HTR-8/SVneo (cell line): Measurements from ENCODE around the gene DLG5.

ENCODE experiments used
- DNase-seq: peaks from one replicate; pipeline ENCODE4 v3.0.0; 2011; ENCODE audit warnings: low spot score, mixed read lengths; ENCODE audit not compliant: insufficient read length
- FAIRE-seq: peaks from 2 replicates; lab custom pipeline; 2011; peaks lifted over from hg19 to GRCh38; lab: Jason Lieb, UNC

The DLG5 gene

DNA sequence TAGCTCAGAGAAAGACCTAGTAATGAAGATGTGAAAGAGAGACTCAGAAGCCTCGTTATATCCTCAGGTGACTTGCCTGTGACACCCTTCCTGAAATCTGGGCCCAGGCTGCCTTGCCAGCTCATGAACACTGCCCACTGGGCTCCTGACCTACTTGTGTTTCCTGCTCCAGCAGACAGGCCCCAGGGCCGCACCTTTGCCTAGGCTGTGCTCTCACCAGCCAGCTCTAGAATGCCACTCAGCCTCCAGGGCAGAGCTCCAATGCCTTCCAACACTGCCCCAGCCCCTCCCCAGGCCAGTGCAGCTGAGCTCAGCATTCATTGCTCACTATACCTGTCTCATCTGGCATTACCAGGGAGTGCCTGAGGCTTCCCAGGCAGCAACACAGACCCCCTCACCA is 94.3 kb downstream of the DLG5 start:
- FAIRE-seq (no peak), DNase-seq (no peak)

DNA sequence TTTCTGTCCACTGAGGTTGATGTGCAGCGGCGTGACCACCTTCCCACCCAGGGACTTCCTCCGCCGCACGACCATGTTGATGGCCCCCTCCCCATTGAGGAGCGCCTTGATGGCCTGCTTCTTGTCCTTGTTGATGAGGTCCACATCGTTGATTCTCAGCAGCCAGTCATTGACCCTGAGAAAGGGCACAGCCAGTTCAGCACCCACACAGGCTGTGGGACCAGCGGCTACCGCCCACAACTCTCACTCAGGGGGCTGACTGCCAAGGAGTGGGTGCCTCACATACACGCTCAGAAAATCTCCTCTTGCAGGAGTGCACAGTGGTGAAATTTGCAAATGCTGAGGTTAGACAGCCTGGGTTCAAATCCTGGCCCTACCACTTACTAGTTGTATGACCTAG is 97.2 kb downstream of the DLG5 start:
- DNase-seq (no peak), FAIRE-seq (no peak)

DNA sequence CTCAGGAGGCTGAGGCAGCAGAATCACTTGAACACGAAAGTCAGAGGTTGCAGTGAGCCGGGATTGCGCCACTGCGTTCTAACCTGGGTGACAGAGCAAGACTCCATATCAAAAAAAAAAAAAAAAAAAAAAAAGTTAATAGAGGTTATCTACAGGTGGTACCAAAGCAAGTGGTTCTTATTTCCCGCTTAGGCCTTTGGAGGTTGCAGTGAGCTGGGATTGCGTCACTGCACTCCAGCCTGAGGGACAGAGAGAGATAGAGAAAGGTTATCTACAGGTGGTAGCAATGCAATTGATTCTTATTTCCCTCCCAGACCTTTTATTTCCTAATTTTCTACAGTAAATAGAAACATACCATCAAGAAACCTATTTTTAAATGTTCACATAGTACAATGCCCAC is 98.2 kb downstream of the DLG5 start:
- no peak for DNase-seq
- FAIRE-seq: no peak

DNA sequence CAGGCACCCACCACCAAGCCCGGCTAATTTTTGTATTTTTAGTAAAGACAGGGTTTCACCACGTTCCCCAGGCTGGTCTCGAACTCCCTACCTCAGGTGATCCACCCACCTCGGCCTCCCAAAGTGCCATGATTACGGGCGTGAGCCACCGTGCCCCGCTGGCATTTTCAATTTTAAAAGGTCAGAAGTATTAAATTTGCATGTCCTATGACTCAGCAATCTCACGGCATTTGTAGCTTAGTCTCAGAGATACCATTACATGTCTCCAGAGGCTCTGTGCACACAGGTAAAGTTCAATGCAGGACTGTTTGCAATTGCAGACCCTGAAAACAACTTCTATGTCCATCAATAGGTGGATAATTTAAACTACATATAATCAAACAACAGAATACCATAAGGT is 99.2 kb downstream of the DLG5 start:
- no peak for DNase-seq
- no peak for FAIRE-seq

DNA sequence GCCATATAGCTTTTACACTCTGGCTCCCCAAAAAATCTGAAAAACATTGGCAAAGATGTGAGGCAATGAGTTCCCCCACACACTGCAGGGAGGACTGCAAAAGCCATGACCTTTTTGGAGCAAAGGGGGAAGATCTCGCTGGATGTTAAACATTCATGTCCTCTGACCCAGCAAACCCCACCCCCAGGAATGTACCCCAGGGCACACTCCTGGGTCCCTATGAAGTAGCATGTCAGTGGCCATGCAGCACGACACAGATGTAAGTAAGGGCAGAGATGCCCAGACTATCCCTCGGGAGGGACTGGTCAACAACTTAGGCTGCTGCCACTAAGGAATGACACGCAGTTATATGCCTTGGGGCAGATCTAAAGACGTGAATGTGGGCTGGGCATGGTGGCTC is 100.6 kb downstream of the DLG5 start:
- DNase-seq (no peak), FAIRE-seq (no peak)

DNA sequence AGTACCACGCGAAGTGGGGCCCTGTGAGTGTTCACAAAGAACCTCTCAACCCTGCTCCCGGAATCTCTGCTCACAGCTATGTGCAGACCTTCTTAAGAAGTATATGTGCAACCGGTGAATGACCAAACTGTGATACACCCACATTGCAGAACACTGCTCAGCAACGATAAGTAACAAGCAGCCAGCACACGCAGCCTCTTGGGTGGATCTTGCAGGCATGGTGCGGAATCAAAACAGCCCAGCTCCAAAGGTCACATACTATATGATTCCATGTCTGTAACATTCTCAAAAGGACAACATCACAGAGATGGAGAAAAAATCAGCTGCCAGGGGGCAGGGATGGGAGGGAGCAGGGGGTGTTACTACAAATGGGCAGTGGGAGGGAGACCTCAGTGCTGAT is 101.6 kb downstream of the DLG5 start:
- FAIRE-seq (no peak), DNase-seq (no peak)

DNA sequence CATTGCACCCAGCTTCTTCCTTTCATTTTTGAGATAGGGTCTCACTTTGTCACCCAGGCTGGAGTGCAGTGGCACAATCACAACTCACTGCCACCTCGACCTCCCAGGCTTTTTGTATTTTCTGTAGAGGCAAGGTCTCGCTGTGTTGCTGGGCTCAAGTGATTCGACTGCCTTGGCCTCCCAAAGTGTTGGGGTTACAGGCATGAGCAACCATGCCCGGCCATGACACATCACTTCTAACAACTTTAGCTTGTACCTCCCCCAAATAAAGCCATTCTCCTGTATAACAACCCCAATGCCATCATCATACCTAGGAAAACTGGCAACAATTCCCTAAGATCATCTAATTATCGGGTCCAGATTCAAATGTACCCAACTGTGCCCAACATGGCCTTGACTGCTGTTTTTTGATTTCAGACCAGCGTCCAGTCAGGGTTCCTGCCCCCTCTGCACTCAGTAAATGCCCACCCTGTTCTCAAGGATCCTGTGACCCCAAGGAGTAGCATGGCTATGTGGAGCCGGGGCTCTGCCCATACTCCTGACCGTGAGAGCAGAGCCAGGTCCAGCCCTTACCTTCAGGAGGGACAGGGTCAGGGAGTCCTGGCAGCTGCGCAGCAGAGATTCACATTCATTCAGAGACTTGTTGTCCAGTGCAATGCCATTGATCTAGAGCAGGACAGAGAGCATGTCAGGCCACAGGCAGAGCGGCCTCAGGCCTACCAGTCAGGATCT is 102.6 kb downstream of the DLG5 start:
- no peak for DNase-seq
- FAIRE-seq: no peak

DNA sequence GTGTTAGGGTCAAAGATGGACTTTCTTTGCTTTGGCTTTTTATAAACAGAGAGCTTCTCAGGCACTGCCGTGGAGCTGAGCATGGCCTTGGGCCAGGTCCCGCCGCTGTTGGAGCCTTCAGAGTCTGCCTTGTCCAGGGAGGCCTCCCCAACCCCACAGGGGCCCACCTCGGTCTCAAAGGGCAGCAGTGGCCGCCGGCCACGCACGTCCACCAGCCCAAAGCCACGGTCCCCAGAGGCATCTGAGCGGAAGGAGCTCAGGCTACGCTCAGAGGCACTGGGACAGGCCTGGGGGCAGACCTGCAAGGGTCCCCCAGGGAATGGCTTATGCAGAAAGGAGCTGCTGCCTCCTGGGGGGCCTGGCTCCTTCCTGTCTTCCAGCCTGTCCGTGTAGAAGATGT is 105.0 kb downstream of the DLG5 start:
- FAIRE-seq (no peak), DNase-seq (no peak)

DNA sequence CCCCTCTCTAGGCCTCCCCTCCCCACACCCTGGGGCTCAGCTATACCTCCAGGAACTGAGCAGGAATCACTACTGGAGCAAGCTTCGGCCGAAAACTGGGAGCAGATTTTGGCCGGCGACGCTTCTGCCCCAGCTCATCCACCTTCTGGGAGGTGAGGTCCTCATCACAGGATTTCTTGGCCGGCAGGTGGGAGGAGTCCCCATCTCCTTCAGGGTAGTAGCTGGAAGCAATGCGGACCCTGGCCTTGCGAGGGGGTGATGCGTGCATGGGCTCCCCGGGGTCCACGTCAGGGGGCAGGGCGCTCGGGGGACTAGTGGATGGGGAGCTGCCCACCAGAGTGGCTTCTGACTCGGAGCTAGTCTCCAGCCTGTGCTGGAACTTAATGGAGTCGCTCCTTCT is 105.5 kb downstream of the DLG5 start:
- FAIRE-seq: no peak

DNA sequence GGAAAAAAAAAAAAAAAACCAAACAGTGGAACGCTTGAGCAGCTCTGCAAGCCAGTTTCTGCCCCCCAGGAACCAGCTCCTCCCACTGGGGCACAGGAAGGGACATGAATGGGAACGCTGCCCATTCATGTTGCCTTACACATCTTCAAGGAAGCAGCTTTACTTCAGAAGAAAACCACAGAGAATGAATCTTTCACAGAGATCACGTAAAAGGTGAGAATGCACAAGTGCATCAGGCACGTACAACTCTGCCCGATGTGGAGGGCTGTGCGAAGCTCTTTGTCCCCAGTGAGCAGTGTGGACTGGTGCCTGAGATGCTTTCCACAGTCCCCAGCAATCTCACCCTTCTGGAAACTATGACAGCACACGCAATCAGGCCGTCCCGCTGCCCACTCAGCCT is 106.2 kb downstream of the DLG5 start:
- FAIRE-seq (no peak), DNase-seq (no peak)

More for the DNA sequence above, 105.5 kb downstream of the DLG5 start:
- DNase-seq: no peak

DNA sequence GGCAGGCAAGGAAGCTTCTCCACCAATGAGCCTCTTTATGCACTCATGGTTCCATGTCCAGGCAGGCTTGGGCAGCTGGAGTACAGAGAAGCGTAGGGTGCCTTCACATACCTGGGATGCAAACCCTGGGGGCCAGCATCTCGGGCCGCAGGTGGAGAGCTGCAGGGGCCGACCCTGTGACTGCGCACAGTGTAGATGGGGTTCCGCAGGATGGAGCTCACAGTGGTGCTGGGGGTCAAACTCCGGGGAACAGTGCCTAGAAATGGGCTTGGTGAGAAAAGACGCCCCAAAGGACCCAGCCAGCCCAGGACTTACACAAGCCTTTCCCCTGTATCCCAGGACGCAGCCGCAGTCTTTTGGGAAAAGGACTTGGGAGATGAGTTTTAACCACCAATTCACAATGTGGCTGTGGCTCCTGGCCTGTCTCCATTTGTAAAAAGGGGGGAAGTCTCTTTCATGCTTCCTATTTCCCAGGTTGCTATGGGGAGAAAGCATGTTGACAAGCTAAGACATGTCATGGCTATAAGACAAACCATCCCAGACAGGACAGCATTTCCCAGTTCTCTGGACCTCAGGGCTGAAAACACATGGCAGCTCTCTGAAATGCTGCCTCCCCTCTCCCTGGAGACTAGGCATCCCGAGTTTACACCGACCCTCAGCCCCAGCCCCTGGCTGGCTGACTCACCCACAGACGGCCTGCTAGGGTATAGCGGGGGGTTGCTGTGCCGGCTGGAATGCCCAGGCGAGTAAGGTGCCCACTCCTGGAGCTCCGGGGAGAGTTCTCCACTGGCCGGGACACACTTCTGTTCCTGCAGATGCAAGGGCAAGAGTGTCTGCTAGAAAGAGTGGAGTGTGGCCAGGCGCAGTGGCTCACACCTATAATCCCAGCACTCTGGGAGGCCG is 107.1 kb downstream of the DLG5 start:
- no peak for FAIRE-seq
- DNase-seq: no peak

DNA sequence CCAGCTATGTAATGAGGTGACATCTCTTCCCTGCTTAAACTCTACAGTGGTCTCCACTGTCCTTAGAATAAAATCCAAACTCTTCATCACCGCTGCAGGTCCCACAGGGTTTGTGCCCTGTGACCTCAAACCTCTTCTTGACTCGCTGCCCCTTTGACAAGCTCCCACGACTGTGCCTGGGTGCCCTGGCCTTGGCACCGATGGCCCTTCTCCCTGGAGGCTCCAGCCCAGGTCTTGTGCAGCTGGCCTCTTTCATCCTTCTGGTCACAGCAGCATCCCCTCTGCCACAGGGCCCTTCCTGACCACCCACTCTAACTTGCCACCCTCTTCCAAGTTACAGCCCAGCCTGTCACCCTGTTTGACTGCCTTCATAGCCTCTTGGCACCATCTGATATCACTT is 108.2 kb downstream of the DLG5 start:
- DNase-seq (no peak), FAIRE-seq (no peak)

DNA sequence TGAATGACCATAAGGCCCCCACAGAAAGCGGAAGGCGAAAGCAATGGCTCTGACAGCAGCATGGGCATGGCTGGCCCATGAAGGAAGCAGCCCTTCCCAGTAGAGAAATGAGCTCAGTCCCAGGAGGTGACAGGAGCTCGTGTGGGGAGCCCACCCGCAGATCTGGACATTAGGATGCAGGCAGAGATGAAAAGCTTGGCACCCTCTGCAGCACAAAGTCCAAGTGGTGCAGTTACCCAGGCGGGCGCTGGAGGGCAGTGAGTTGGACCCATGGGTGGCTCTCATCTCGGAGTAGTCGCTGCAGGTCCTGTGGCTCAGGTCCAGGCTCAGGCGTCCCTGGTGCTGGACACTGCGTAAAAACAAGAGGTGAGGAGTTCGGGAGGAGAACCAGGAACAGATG is 109.0 kb downstream of the DLG5 start:
- FAIRE-seq (no peak), DNase-seq (no peak)

DNA sequence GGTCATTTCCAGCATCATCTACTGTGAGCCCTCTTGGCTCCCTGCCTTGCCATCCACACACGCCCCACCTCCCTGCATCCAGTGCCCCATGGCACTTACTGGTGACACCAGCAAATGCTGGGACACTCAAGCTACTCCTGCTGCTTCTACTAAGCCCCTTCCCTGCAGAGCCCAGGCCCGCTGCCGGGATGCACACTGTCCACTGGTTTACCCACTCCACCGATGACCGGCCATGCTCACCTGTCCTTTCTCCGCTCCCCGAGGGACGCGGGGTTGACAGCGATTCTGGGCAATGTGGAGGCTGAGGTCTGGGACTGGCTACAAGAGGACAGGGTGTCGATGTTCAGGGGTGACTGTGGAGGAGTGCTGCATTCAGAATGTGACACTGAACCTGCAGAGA is 110.2 kb downstream of the DLG5 start:
- DNase-seq: no peak
- FAIRE-seq: no peak

DNA sequence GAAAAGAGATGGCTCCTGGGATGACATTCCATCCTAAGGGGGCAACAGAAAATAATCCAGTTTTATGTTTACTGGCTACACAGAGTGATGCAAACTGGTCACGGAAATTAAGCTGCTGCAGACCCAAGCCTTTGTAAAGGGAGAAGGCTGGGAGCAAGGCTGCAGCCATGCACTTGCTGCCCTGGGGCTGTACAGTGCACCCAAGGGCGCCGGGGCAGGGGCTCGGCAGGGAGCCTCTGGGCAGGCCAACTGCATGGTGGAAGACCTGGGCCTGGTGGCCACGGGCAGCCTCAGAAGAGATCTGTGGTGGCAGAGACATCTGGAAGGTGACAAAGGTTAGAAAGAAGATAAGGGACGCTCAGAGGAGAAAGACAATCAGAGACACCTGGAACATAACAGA is 113.8 kb downstream of the DLG5 start:
- FAIRE-seq (no peak), DNase-seq (no peak)

DNA sequence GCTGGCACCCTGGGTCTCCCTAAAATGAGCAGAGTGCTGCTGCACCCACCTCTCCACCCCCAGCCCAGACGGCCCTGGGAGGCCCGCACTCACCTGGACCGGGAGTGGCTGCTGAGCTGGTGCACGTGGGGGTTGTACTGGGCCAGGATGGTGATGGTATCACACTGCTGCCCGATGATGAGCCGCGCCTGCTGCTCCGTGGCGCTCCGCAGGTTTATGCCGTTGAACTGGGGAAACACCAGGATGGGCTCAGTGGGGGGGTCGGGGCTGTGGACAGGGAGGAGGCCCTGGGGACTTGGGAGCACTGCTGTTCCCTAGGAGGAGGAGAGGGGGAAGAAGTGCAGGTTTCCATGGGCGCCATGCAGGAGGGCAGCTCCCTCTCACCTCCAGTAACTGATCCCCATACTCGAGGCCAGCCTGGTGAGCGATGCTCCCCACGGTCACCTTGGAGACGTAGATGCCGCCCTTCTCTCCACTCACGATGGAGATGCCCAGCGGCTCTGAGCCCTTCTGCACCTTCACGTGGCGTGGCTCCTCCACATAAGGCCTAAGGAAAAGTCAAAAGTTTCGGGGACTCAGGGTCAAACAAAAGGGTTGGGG is 114.6 kb downstream of the DLG5 start:
- DNase-seq (no peak), FAIRE-seq (no peak)

DNA sequence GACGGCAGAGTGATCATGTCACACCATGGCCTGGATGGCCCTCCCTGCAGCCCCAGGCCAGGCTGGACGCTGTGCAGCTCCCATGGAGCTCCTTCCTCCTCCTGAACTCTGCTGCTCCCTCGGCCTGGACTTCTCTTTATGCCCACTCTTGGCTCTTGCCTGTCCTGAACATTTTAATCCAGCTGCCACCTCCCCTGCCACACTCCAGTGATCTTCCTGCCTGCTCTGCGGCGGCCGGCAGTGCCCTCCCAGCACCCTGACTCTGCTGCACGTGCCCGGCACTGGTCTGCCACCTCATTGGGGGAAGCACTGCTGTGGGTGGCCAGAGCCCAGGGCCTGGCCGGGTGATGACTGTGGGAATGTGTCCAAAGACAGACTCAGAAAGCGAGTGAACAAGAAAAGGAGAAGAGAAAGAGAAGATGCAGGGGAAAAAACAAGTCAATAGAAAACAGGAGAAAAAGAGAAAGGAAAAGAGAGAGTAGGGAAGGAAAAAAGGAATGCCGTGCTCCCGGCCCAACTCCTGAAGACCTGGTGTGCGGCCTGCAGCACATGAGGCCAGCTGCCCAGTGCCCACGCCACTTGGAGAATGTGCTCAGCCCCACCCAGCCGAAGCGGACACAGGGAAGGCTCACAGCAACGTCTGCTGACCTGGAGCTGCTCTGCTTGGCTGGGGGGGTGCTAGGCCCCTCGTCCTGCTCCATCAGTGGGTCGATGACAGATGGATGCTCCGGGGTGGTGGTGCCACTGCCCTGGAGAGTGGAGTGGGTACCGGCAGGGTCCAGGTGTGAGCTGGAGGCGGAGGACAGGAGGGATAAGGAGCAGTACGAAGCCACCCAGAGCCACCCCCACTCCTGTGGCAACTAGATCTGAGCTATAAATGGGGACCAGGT is 115.9 kb downstream of the DLG5 start:
- FAIRE-seq (no peak), DNase-seq (no peak)

DNA sequence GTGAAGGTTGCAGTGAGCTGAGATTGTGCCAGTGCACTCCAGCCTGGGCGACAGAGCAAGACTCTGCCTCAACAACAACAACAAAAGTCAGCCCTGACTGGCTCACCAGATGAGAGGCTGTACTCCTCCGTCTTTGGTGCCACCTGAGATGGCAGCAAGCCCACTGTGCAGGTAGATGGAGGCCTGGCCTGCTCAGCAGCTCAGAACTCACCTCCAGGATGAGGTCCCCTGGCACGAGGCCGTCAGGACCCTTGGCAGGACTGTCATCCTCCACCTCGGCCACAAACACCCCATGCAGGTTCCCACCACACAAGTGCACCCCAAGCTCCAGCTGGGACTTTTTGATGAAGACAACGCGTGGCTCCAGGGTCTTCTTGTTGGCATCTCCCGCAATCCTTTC is 117.2 kb downstream of the DLG5 start:
- FAIRE-seq: no peak
- DNase-seq: no peak

DNA sequence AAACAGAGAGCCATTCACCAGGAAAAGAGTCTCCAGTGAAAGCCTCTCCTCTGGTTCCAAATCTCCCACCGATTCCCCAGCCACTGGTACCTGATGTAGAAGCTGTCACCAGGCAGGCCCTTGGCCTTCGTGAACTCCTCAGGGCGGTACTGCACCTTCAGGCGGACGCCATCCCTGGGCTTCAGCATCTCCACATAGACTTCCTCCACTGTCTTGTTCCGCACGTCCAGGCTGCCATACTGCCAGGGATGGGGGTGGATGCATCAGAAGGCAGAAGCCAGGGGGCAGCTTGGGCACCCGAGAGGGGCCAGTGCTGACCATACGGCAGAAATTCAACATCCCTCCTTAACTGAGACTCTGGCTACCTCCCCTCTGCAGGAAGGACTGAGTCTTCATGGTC is 118.8 kb downstream of the DLG5 start:
- FAIRE-seq (no peak), DNase-seq (no peak)

DNA sequence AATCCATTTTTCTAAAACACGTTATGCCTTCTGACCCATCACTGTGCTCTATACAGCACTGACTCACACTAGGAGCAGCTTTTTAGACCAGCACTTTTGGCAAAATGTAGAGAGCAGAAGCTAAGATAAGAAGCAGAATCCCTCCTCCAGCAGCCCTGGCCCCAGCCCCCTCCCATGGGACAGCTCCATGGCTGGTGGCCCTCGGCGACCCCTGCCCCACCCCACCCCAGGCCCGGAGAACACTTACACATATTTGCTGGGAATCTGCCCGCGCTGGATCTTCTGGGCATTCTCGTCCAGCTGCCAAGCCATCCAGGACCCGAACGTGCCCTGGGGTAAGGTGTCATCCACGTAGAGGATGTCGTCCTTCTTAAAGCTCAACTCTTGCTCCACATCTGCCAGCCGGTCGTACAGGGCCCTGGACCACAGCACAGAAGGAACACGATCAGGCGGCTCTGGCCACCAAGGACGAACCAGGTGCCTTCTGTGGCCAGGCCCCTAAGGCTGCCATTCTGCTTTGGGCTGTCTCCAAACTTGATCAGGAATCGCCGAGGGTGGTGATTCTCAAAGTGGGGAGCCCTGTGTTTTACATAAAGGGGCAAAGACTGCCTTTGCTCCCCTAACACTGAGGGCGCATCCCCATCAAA is 119.9 kb downstream of the DLG5 start:
- DNase-seq: no peak
- no peak for FAIRE-seq
